GM12878 (cell line): ENCODE data around the gene CCDC137. TPM values are rescaled to one million over a fixed set of nuclear protein-coding genes. Genes with fewer than 3 reads are reported as not detected.

Source experiments
- BMI1 ChIP-seq: fragments of 450-650 bp; IDR thresholded peaks from 2 replicates; pipeline ENCODE4 v1.6.1; 2016; ENCODE audit warnings: mild to moderate bottlenecking, moderate library complexity, borderline replicate concordance
- CHD2 ChIP-seq: IDR thresholded peaks from 2 replicates; pipeline ENCODE4 v1.6.1; 2011; ENCODE audit warnings: low read depth, low read length, improper control_type of control experiment, borderline replicate concordance
- CREB1 ChIP-seq: IDR thresholded peaks from 2 replicates; pipeline ENCODE4 v1.6.1; 2012; ENCODE audit warnings: low read depth, mild to moderate bottlenecking, inconsistent platforms
- E2F4 ChIP-seq: IDR thresholded peaks from 2 replicates; pipeline ENCODE4 v1.6.1; 2012; ENCODE audit warnings: low read depth, low read length, improper control_type of control experiment
- GABPA ChIP-seq: IDR thresholded peaks from 2 replicates; pipeline ENCODE4 v1.6.1; 2014; ENCODE audit warnings: antibody characterized with exemption, low read depth, mild to moderate bottlenecking, inconsistent platforms
- IKZF1 ChIP-seq: fragments of 450-650 bp; conservative IDR thresholded peaks from 2 replicates; pipeline ENCODE4 v1.6.1; 2017; ENCODE audit warnings: antibody characterized with exemption, mild to moderate bottlenecking
- MTA3 ChIP-seq: IDR thresholded peaks from 2 replicates; pipeline ENCODE4 v1.6.1; 2012; ENCODE audit warnings: low read length, inconsistent platforms, borderline replicate concordance
- NBN ChIP-seq: fragments of 450-650 bp; IDR thresholded peaks from 2 replicates; pipeline ENCODE4 v1.6.1; 2016
- NRF1 ChIP-seq: conservative IDR thresholded peaks from 2 replicates; pipeline ENCODE4 v1.6.1; 2011; ENCODE audit warnings: mild to moderate bottlenecking, low read depth, low read length, improper control_type of control experiment
- RELA ChIP-seq: fragments of 450-650 bp; IDR thresholded peaks from 2 replicates; pipeline ENCODE4 v1.8.0; 2014; ENCODE audit warnings: borderline replicate concordance; ENCODE audit not compliant: partially characterized antibody
- SP1 ChIP-seq: IDR thresholded peaks from one replicate; pipeline ENCODE4 v1.6.1; 2011; ENCODE audit warnings: low read depth, low read length
- TAF1 ChIP-seq: IDR thresholded peaks from 2 replicates; pipeline ENCODE4 v1.6.1; 2011; ENCODE audit warnings: mild to moderate bottlenecking, low read depth, low read length, borderline replicate concordance
- TCF7 ChIP-seq: IDR thresholded peaks from 2 replicates; pipeline ENCODE4 v1.6.1; 2014; ENCODE audit warnings: antibody characterized with exemption, borderline replicate concordance
- WRNIP1 ChIP-seq: IDR thresholded peaks from 2 replicates; pipeline ENCODE4 v1.6.1; 2011; ENCODE audit warnings: low read depth, low read length, improper control_type of control experiment, borderline replicate concordance
- polyA plus RNA-seq, 11 experiments: library from polyadenylated mRNA; depleted of rRNA in 4 of 11; unstranded in 6 of 11; stranded (reverse) in 5 of 11; fragments of >200 nt; fragmentation: Nextera tagmentation in 4 of 11; fragmentation: Illumina TruSeq in 1 of 11; extraction: Ambion mirVana in 4 of 11; extraction: Trizol in 1 of 11; gene quantifications; 1 replicate in 1 of 11; 2 replicates in 10 of 11; pipeline versions ENCODE4 v1.2.1 to v1.2.3, GENCODE V29; 2011 to 2016; ENCODE audit warnings: inconsistent platforms in 2 of 11, missing spikeins in 2 of 11, low read depth in 1 of 11
- total RNA-seq, 4 experiments: library from RNA; depleted of rRNA in 3 of 4; stranded (reverse); fragments of >200 nt in 3 of 4; fragmentation: Illumina TruSeq in 1 of 4; extraction: Trizol in 1 of 4; gene quantifications; 2 replicates each; pipeline versions ENCODE4 v1.2.1 to v1.2.3, GENCODE V29; 2013 to 2021
- TF ChIP-seq, protein P1 (sequence below): fragments of 450-650 bp; formaldehyde crosslinking; IDR thresholded peaks from 2 replicates; pipeline ENCODE4 v1.4.0; 2022; ENCODE audit warnings: mild to moderate bottlenecking, moderate library complexity
- TF ChIP-seq, protein P2 (sequence below): fragments of 450-650 bp; IDR thresholded peaks from 2 replicates; pipeline ENCODE4 v1.6.1; 2017; ENCODE audit warnings: mild to moderate bottlenecking, moderate library complexity
- TF ChIP-seq, protein P3 (sequence below): IDR thresholded peaks from 2 replicates; pipeline ENCODE4 v1.6.1; 2012; ENCODE audit warnings: low read depth, low read length, improper control_type of control experiment
- TF ChIP-seq, protein P4 (sequence below): IDR thresholded peaks from 2 replicates; pipeline ENCODE4 v1.6.1; 2011; ENCODE audit warnings: mild to moderate bottlenecking, low read depth, low read length, moderate library complexity; ENCODE audit not compliant: insufficient replicate concordance

Gene CCDC137
- total and polyA plus RNA-seq, 10 of the 15 experiments (the other 5 are each of a cell fraction or from before 2014, with no cell fraction given), result 2.2 to 45.4 (median 22.1) TPM

DNA sequence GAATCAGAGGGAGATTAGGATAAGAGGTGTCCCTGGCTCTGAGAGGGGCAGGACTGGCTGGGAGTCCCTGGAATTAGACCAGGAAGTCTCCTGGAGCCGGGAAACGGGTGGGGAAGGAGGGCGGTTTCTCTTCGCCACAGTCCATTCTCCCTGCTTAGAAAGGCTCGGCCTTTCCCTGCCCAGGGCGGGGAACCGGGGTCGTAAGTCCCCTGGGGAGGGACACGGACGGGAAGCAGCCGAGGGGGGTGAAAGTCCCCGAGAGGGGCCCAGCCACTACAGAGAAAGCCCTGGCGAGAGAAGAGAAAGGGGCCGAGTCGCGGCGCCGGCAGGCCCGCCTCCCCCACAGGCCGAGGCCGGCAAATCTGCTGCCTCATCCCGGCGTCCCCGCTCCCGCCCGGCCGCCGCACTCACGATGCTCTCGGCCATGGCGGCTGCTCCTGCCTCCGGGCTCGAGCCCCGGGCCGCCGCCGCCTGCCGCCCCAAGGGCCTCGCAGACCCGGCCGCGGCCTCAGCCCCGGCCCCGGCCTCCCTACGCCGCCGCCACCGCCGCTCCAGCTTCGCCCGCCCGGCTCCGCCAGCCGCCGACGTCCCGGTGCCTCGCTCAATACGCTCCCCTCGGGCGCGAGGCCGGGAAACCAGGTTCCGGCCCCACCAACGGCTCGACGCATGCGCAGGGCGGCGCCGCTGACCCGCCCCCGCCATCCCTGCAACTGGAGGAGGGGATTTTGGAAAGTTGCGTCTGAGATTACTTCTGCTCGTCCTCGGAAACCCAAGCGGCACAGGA, 29.8 kb upstream of the CCDC137 start, which contains the start of the genes NPLOC4 and TSPAN10 (continued):
- TF ChIP-seq, protein P1, sequence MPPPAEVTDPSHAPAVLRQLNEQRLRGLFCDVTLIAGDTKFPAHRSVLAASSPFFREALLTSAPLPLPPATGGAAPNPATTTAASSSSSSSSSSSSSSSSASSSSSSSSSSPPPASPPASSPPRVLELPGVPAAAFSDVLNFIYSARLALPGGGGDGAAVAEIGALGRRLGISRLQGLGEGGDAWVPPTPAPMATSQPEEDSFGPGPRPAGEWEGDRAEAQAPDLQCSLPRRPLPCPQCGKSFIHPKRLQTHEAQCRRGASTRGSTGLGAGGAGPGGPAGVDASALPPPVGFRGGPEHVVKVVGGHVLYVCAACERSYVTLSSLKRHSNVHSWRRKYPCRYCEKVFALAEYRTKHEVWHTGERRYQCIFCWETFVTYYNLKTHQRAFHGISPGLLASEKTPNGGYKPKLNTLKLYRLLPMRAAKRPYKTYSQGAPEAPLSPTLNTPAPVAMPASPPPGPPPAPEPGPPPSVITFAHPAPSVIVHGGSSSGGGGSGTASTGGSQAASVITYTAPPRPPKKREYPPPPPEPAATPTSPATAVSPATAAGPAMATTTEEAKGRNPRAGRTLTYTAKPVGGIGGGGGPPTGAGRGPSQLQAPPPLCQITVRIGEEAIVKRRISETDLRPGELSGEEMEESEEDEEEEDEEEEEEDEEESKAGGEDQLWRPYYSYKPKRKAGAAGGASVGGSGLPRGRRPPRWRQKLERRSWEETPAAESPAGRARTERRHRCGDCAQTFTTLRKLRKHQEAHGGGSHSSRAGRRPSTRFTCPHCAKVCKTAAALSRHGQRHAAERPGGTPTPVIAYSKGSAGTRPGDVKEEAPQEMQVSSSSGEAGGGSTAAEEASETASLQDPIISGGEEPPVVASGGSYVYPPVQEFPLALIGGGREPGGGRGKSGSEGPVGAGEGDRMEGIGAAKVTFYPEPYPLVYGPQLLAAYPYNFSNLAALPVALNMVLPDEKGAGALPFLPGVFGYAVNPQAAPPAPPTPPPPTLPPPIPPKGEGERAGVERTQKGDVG (CRISPR knock-in tag), result no peak
- TF ChIP-seq, protein P2, sequence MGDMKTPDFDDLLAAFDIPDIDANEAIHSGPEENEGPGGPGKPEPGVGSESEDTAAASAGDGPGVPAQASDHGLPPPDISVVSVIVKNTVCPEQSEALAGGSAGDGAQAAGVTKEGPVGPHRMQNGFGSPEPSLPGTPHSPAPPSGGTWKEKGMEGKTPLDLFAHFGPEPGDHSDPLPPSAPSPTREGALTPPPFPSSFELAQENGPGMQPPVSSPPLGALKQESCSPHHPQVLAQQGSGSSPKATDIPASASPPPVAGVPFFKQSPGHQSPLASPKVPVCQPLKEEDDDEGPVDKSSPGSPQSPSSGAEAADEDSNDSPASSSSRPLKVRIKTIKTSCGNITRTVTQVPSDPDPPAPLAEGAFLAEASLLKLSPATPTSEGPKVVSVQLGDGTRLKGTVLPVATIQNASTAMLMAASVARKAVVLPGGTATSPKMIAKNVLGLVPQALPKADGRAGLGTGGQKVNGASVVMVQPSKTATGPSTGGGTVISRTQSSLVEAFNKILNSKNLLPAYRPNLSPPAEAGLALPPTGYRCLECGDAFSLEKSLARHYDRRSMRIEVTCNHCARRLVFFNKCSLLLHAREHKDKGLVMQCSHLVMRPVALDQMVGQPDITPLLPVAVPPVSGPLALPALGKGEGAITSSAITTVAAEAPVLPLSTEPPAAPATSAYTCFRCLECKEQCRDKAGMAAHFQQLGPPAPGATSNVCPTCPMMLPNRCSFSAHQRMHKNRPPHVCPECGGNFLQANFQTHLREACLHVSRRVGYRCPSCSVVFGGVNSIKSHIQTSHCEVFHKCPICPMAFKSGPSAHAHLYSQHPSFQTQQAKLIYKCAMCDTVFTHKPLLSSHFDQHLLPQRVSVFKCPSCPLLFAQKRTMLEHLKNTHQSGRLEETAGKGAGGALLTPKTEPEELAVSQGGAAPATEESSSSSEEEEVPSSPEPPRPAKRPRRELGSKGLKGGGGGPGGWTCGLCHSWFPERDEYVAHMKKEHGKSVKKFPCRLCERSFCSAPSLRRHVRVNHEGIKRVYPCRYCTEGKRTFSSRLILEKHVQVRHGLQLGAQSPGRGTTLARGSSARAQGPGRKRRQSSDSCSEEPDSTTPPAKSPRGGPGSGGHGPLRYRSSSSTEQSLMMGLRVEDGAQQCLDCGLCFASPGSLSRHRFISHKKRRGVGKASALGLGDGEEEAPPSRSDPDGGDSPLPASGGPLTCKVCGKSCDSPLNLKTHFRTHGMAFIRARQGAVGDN, result peak; percentile 78
- TF ChIP-seq TAF1, result peak; percentile 97
- TF ChIP-seq, protein P3, sequence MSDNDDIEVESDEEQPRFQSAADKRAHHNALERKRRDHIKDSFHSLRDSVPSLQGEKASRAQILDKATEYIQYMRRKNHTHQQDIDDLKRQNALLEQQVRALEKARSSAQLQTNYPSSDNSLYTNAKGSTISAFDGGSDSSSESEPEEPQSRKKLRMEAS, result no peak
- peak; percentile 82 for TF ChIP-seq GABPA
- TF ChIP-seq TCF7, result no peak
- TF ChIP-seq IKZF1, result peak; percentile 97
- peak; percentile 77 for TF ChIP-seq CREB1
- 0 out of 2 replicates have a peak, but pooled peaks have one; percentile 40 for TF ChIP-seq WRNIP1
- TF ChIP-seq, protein P4, sequence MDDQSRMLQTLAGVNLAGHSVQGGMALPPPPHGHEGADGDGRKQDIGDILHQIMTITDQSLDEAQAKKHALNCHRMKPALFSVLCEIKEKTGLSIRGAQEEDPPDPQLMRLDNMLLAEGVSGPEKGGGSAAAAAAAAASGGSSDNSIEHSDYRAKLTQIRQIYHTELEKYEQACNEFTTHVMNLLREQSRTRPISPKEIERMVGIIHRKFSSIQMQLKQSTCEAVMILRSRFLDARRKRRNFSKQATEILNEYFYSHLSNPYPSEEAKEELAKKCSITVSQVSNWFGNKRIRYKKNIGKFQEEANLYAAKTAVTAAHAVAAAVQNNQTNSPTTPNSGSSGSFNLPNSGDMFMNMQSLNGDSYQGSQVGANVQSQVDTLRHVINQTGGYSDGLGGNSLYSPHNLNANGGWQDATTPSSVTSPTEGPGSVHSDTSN, result no peak
- TF ChIP-seq E2F4, result 0 out of 2 replicates have a peak, but pooled peaks have one; percentile 23
- TF ChIP-seq RELA, result peak; percentile 89
- peak; percentile 81 for TF ChIP-seq NRF1
- no peak for TF ChIP-seq MTA3
- peak; percentile 75 for TF ChIP-seq SP1
- 0 out of 2 replicates have a peak, but pooled peaks have one; percentile 42 for TF ChIP-seq NBN
- peak; percentile 86 for TF ChIP-seq CHD2
- TF ChIP-seq BMI1, result no peak
